Fibroblast of lung (primary cell): ENCODE results near the gene PHRF1.

ENCODE experiments used
- EZH2 ChIP-seq: IDR thresholded peaks from 2 replicates; pipeline ENCODE4 v1.5.1; 2012; ENCODE audit warnings: low read length, control low read depth, mild to moderate bottlenecking; ENCODE audit errors: missing control alignments
- TF ChIP-seq, protein P1 (sequence below), 2 donors: IDR thresholded peaks in 1 of 2; conservative IDR thresholded peaks in 1 of 2; 1 replicate in 1 of 2; 2 replicates in 1 of 2; pipeline ENCODE4 v1.5.1; 2011 to 2012; ENCODE audit warnings: low read length in 2 of 2, control low read depth in 1 of 2, inconsistent platforms in 1 of 2, low read depth in 1 of 2, mild to moderate bottlenecking in 1 of 2

DNA sequence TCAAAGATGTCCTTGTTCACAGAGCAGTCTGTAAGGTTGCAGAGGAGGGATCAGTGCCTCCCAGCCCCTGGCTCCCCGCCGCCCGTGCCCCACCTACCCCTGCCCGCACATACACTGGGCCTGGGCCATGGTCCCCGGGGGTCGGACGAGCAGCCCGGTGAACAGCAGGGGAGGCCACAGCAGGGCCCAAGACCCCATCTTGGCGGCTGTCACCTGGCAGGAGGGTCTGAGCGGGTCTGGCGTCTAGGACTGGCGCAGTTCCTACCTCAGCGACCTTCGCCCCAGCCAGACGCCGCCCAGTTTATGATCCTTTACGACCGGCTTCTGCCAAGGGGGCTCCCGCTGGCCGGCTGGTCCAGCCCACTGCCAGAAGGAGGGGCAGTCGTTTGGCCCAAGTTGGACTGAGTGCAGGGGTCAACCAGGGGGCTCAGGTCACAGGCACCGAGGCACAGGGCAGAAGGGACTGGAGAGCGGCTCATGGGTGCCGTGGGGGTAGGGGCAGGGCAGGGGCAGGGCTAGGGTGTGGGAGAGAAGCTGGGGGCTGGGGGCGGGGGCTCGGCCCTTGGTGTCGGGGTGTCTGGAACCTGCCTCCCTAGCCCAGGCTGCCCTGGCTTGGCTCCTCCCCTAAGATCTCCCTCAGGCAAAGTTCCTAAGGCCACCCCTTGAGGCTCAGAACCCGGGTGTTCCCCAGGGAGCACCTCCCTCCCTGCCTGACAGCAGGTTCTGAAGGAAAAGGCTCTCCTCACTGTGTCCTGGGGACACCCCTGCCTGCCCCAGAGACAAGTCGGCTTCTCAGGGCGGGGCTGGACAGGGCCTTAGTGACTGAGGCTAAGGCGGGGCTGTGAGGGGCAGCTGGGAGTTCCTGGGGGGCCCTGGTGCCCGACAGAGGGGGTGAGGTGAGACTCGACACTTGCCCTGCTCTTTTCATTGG is 48.7 kb downstream of the PHRF1 start, which contains the start of gene CDHR5:
- TF ChIP-seq, protein P1, sequence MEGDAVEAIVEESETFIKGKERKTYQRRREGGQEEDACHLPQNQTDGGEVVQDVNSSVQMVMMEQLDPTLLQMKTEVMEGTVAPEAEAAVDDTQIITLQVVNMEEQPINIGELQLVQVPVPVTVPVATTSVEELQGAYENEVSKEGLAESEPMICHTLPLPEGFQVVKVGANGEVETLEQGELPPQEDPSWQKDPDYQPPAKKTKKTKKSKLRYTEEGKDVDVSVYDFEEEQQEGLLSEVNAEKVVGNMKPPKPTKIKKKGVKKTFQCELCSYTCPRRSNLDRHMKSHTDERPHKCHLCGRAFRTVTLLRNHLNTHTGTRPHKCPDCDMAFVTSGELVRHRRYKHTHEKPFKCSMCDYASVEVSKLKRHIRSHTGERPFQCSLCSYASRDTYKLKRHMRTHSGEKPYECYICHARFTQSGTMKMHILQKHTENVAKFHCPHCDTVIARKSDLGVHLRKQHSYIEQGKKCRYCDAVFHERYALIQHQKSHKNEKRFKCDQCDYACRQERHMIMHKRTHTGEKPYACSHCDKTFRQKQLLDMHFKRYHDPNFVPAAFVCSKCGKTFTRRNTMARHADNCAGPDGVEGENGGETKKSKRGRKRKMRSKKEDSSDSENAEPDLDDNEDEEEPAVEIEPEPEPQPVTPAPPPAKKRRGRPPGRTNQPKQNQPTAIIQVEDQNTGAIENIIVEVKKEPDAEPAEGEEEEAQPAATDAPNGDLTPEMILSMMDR (conservative IDR thresholded peaks at IDR 0.05 in 1 of 2, IDR thresholded peaks at IDR 0.05 in 1 of 2; ENCODE audit: low read depth in 1 of 2, low read length in 2 of 2): no peak
- TF ChIP-seq EZH2: no peak
